HEK293T (cell line): ENCODE measurements around the gene VPS9D1.

ENCODE experiments used
- CTCF ChIA-PET: fragments of 350-600 bp; formaldehyde crosslinking; extraction: SDS; loops from one replicate; lab custom pipeline; 2021; ENCODE audit warnings: antibody characterized with exemption, inconsistent platforms; lab: Yijun Ruan, JAX
- POLR2A ChIA-PET: fragments of 350-600 bp; formaldehyde crosslinking; extraction: SDS; loops from one replicate; lab custom pipeline; 2020; ENCODE audit warnings: antibody characterized with exemption, inconsistent platforms; lab: Yijun Ruan, JAX
- DNase-seq: peaks from one replicate; pipeline ENCODE4 v3.0.0; 2012; ENCODE audit warnings: mixed read lengths; ENCODE audit errors: extremely low spot score
- ARNT ChIP-seq: fragments of 450-650 bp; IDR thresholded peaks from 2 replicates; pipeline ENCODE4 v1.6.1; 2017; ENCODE audit warnings: mild to moderate bottlenecking
- BHLHE40 ChIP-seq: fragments of 450-650 bp; IDR thresholded peaks from 2 replicates; pipeline ENCODE4 v1.6.1; 2016; ENCODE audit warnings: mild to moderate bottlenecking, moderate library complexity, borderline replicate concordance
- CTBP1 ChIP-seq: fragments of 450-650 bp; IDR thresholded peaks from 2 replicates; pipeline ENCODE4 v1.6.1; 2016; ENCODE audit warnings: borderline replicate concordance
- ELF4 ChIP-seq: fragments of 450-650 bp; IDR thresholded peaks from 2 replicates; pipeline ENCODE4 v1.6.1; 2017; ENCODE audit warnings: antibody characterized with exemption
- FOXA1 ChIP-seq: fragments of 450-650 bp; IDR thresholded peaks from 2 replicates; pipeline ENCODE4 v1.6.1; 2016; ENCODE audit warnings: mild to moderate bottlenecking
- FOXK2 ChIP-seq: fragments of 450-650 bp; IDR thresholded peaks from 2 replicates; pipeline ENCODE4 v1.6.1; 2016; ENCODE audit warnings: mild to moderate bottlenecking
- FOXM1 ChIP-seq: fragments of 450-650 bp; IDR thresholded peaks from 2 replicates; pipeline ENCODE4 v1.6.1; 2017; ENCODE audit warnings: mild to moderate bottlenecking, borderline replicate concordance
- HDGF ChIP-seq: fragments of 450-650 bp; IDR thresholded peaks from 2 replicates; pipeline ENCODE4 v1.6.1; 2017; ENCODE audit warnings: antibody characterized with exemption, borderline replicate concordance
- L3MBTL2 ChIP-seq: fragments of 450-650 bp; conservative IDR thresholded peaks from 2 replicates; pipeline ENCODE4 v1.6.1; 2016; ENCODE audit warnings: mild to moderate bottlenecking
- LEF1 ChIP-seq: fragments of 450-650 bp; IDR thresholded peaks from 2 replicates; pipeline ENCODE4 v1.6.1; 2017; ENCODE audit warnings: mild to moderate bottlenecking, borderline replicate concordance
- NFRKB ChIP-seq: fragments of 450-650 bp; IDR thresholded peaks from 2 replicates; pipeline ENCODE4 v1.6.1; 2016; ENCODE audit warnings: mild to moderate bottlenecking, moderate library complexity
- SP1 ChIP-seq: fragments of 450-650 bp; IDR thresholded peaks from 2 replicates; pipeline ENCODE4 v1.6.1; 2017
- SUZ12 ChIP-seq: fragments of 450-650 bp; IDR thresholded peaks from 2 replicates; pipeline ENCODE4 v1.6.1; 2016; ENCODE audit warnings: mild to moderate bottlenecking
- TARDBP ChIP-seq: fragments of 450-650 bp; IDR thresholded peaks from 2 replicates; pipeline ENCODE4 v1.6.1; 2016
- ZNF384 ChIP-seq: fragments of 450-650 bp; IDR thresholded peaks from 2 replicates; pipeline ENCODE4 v1.6.1; 2016
- TF ChIP-seq, protein P1 (sequence below): fragments of 450-650 bp; IDR thresholded peaks from 2 replicates; pipeline ENCODE4 v1.6.1; 2016

Gene VPS9D1

DNA sequence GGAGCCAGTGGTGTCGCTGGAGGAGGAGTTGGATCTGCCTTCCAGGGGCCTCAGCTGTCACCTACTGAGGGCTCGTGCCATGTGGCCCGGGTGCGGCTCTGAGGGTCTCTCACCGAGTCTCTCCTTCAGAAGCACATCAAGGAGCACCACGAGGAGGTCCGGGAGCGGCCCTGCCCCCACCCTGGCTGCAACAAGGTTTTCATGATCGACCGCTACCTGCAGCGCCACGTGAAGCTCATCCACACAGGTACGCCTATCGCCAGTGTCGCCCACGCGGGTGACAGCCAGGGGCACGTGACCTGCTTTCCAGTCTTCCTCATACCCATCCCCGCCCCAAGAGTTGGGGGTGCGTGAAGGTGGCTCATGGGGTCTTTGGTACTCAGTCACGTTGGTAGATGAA lies 13.1 kb upstream of the VPS9D1 start:
- POLR2A ChIA-PET, result interaction anchor here (0.8 to 1.6 kb wide), 3 partner anchors 9 to 13 kb away, joined by 3 to 4 read pairs (median 4); partner anchors contain the start of gene VPS9D1
- no peak for TF ChIP-seq ZNF384
- TF ChIP-seq LEF1, result no peak
- TF ChIP-seq FOXK2, result no peak
- TF ChIP-seq CTBP1, result no peak
- TF ChIP-seq SP1, result no peak
- no peak for TF ChIP-seq BHLHE40
- DNase-seq, result no peak
- CTCF ChIA-PET, result no interaction called here

DNA sequence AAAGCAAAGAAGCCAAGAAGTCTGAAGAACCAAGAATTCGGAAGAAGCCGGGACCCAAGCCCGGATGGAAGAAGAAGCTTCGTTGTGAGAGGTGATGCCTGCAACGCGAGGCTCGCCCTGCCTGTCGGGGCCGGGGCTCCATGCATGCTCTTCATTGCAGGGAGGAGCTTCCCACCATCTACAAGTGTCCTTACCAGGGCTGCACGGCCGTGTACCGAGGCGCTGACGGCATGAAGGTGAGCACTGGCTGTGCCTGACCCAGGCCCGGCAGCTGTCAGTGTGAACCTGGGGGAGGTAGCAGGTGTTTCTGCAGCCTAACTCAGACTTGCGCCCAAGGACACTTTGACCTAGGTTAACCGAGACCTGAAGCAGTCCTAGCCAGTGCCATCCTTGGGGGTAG lies 12.6 kb upstream of the VPS9D1 start:
- no peak for DNase-seq
- ChIA-PET POLR2A (interaction anchor here (0.8 to 1.6 kb wide), 2 partner anchors 9 to 13 kb away, joined by 4 read pairs; partner anchors contain the start of gene VPS9D1), CTCF (no interaction called here)
- no peak for TF ChIP-seq ARNT
- TF ChIP-seq TARDBP, result no peak
- TF ChIP-seq FOXM1, result no peak
- no peak for TF ChIP-seq SUZ12

DNA sequence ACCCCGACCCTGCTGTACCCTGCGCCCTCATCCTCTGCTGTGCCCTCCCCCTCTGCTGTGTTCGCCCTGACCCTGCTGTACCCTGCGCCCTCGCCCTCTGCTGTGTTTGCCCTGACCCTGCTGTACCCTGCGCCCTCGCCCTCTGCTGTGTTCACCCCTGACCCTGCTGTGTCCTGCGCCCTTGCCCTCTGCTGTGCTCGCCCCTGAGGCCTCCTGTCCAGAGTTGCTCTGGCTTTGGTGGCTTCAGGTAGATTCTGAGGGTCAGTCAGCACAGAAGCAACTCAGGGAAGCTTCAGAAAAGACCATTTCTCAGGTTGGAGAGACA lies 12.2 kb upstream of the VPS9D1 start:
- DNase-seq, result no peak
- no peak for TF ChIP-seq NFRKB
- TF ChIP-seq SUZ12, result no peak
- TF ChIP-seq FOXA1, result no peak
- TF ChIP-seq ARNT, result no peak
- TF ChIP-seq HDGF, result no peak
- TF ChIP-seq BHLHE40, result no peak
- TF ChIP-seq CTBP1, result no peak
- no peak for TF ChIP-seq LEF1
- TF ChIP-seq, protein P1, sequence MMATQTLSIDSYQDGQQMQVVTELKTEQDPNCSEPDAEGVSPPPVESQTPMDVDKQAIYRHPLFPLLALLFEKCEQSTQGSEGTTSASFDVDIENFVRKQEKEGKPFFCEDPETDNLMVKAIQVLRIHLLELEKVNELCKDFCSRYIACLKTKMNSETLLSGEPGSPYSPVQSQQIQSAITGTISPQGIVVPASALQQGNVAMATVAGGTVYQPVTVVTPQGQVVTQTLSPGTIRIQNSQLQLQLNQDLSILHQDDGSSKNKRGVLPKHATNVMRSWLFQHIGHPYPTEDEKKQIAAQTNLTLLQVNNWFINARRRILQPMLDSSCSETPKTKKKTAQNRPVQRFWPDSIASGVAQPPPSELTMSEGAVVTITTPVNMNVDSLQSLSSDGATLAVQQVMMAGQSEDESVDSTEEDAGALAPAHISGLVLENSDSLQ, result no peak
- no peak for TF ChIP-seq FOXK2
- TF ChIP-seq SP1, result no peak
- TF ChIP-seq TARDBP, result no peak
- no peak for TF ChIP-seq FOXM1
- TF ChIP-seq L3MBTL2, result no peak
- no peak for TF ChIP-seq ZNF384
- TF ChIP-seq ELF4, result no peak
- CTCF ChIA-PET, result interaction anchor here (0.5 kb wide), 1 partner anchor 76 kb away, joined by 7 read pairs; no protein-coding TSS in a partner anchor
- POLR2A ChIA-PET, result no interaction called here

DNA sequence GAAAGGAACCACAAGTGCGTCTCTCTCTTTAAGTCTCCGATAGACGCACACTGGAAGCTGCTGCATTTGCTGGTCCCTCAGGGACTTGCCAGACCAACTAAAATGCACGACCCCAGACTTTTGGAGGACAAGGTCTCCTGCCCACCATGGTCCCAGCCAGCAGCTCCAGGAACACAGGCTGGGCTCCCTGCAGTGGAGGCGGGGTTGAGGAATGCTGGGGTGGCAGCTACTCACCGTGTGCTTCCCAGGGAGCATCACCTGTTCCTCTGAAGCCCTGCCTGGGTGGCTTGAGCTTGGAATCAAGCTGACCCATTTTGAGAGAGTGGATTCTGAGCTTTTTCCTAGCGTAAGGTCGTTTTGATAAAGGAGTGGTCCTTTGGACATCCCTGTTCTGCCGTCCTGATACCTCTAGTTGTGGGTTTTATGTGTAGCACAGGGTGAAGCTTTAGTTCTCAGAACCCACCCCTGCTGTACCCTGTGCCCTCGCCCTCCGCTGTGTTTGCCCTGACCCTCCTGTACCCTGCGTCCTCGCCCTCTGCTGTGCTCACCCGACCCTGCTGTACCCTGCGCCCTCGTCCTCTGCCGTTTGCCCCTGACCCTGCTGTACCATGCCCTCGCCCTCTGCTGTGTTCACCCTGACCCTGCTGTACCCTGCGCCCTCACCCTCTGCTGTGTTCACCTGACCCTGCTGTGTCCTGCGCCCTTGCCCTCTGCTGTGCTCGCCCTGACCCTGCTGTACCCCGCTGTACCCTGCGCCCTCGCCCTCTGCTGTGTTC lies 11.6 kb upstream of the VPS9D1 start:
- POLR2A ChIA-PET, result interaction anchor here (0.8 kb wide), 1 partner anchor 9 kb away, joined by 3 read pairs; no protein-coding TSS in a partner anchor
- CTCF ChIA-PET, result interaction anchor here (0.5 kb wide), 1 partner anchor 76 kb away, joined by 7 read pairs; no protein-coding TSS in a partner anchor
- DNase-seq, result no peak
- no peak for TF ChIP-seq ARNT

DNA sequence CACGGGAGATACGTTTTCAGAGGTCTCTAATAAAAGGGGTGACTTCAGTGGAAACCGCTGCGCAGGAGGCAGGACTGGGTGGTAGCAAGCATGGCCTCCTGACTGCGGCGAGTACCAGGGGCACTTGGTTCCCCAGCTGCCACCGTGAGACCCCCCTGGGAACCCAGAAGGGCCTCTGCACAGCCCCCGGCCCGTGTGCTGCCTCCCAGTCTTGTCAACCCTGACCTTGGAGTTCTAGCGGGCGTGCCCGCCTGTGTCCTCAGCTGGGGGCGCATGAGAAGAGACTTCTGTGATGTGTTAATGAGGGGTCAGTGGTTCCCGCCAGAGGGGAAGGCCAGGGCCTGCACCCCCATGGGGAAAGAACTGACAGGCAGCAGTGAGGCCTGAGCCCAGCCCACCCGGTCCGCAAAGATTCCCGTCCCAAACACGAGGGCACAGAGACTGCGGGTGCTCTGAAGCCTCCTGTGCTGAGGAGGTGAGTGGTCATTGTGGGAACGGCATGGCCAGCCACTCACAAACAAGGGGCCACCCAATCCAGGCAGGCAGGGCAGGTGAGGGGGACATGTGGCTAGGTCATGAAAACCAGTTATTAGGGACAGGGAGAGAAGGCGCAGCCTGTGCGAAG lies 10.0 kb upstream of the VPS9D1 start:
- no peak for DNase-seq
- ChIA-PET POLR2A (no interaction called here), CTCF (no interaction called here)
- TF ChIP-seq FOXK2, result no peak
- TF ChIP-seq TARDBP, result no peak
- TF ChIP-seq SP1, result no peak
- TF ChIP-seq LEF1, result no peak
- TF ChIP-seq FOXA1, result no peak
- TF ChIP-seq BHLHE40, result no peak
- no peak for TF ChIP-seq ZNF384
- TF ChIP-seq, protein P1, result no peak
- TF ChIP-seq HDGF, result no peak
- TF ChIP-seq NFRKB, result no peak
- TF ChIP-seq SUZ12, result no peak
- no peak for TF ChIP-seq ELF4
- TF ChIP-seq FOXM1, result no peak
- TF ChIP-seq ARNT, result no peak
- no peak for TF ChIP-seq CTBP1
- TF ChIP-seq L3MBTL2, result no peak

DNA sequence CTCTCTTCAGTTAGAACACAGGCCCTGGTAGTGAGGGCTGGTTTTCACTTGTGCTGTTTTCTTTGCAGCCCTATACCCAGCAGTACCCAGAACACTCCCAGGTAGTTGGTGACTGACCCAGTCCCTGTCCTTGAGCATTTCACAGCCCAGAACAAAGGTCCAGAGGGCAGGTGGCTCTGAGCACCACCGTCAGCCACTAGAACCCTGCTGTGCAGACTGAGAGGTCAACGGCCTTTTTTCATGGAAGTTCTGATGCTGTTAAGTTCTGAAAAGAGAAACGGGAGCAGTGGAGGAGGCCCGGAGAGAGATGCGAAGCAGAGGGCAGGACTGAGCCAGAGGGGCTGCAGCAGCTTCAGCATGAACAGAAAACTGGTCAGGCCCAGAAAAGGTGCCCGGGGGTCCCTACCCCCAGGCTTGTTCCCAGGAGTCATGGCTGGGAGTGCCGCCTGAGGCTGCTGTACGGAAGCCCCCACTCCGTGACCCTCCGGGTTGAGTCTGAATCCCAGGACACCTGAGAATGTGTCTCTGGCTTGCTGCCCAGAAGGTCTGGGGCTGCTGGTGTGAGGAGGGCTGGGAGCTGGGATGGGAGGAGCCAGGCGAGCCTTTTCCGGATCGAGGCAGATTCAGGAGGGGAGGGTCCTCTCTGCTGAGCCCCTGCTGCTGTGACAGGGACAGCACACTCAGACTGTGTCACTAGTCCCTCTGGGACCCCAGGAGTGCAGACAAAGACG lies 9.3 kb upstream of the VPS9D1 start:
- POLR2A ChIA-PET, result no interaction called here
- CTCF ChIA-PET, result no interaction called here
- DNase-seq, result no peak
- TF ChIP-seq FOXA1 (no peak), HDGF (no peak), L3MBTL2 (no peak), ARNT (no peak), FOXK2 (no peak), FOXM1 (no peak), LEF1 (no peak), NFRKB (no peak), BHLHE40 (no peak), ZNF384 (no peak), SUZ12 (no peak), CTBP1 (no peak), ELF4 (no peak), SP1 (no peak), TARDBP (no peak)
- TF ChIP-seq, protein P1, result no peak
